Posterior cingulate gyrus (tissue), 11 donors: ENCODE data around the gene KCNH2.

Experiments
- DNase-seq, 10 donors: peaks; one replicate each; pipeline versions ENCODE4 v3.0.0 to v3.0.0-alpha.2; 2020 to 2021; ENCODE audit warnings: mixed read lengths in 3 of 10
- intact Hi-C: fragments of 100-400 bp; cut with DNase I; formaldehyde crosslinking; loops from one replicate; pipeline ENCODE4 v1.15.1; 2023

The KCNH2 gene

GRCh38 chr7:150996376-150997074, 18.4 kb upstream of the KCNH2 start:
- DNase-seq, result no peak
- intact Hi-C loops, result no loop called here

GRCh38 chr7:150994838-150995510, 16.9 kb upstream of the KCNH2 start:
- intact Hi-C loops, result no loop called here
- no peak for DNase-seq

GRCh38 chr7:150994141-150994837, 16.2 kb upstream of the KCNH2 start:
- DNase-seq, result no peak
- intact Hi-C loops, result no loop called here

- DNase-seq, result no peak
- intact Hi-C loops, result no loop called here
These were observed 15.4 kb upstream of the KCNH2 start for GRCh38 chr7:150993511-150993910.

- no peak for DNase-seq
- intact Hi-C loops, result no loop called here
These were observed 14.7 kb upstream of the KCNH2 start for GRCh38 chr7:150992833-150993302.

- intact Hi-C loops, result no loop called here
- peak in 1 of 10 donors; percentile 64 for DNase-seq
These were observed 14.0 kb upstream of the KCNH2 start for GRCh38 chr7:150992051-150992640.

GRCh38 chr7:150990416-150991186, 12.5 kb upstream of the KCNH2 start, which contains the start of gene NOS3:
NOS3 (plus strand) TSS chr7:150991017; CDS start chr7:150993804, 2,787 bp downstream.
- peak in 1 of 10 donors; percentile 61 for DNase-seq
- intact Hi-C loops, result no loop called here

GRCh38 chr7:150989456-150989855, 11.3 kb upstream of the KCNH2 start:
- intact Hi-C loops, result loop anchor here (5.0 kb wide), 1 partner anchor 212 kb away; no protein-coding TSS in a partner anchor
- DNase-seq, result peak in 1 of 10 donors; percentile 69

GRCh38 chr7:150988230-150989226, 10.4 kb upstream of the KCNH2 start:
- intact Hi-C loops, result loop anchor here (1.0 to 5.0 kb wide), 3 partner anchors 25 to 211 kb away; no protein-coding TSS in a partner anchor
- peak in 9 of 10 donors; percentile 63 to 96 (median 73) for DNase-seq

- intact Hi-C loops, result loop anchor here (5.0 kb wide), 1 partner anchor 209 kb away; no protein-coding TSS in a partner anchor
- peak in 2 of 10 donors; percentile 60 to 71 for DNase-seq
These were observed 8.4 kb upstream of the KCNH2 start for GRCh38 chr7:150986556-150986955.

- DNase-seq, result peak; percentile 58 to 97 (median 78)
- intact Hi-C loops, result loop anchor here (5.0 kb wide), 1 partner anchor 209 kb away; no protein-coding TSS in a partner anchor
These were observed 8.0 kb upstream of the KCNH2 start for GRCh38 chr7:150986099-150986512.

GRCh38 chr7:150983893-150984368, 5.8 kb upstream of the KCNH2 start:
- DNase-seq, result peak in 1 of 10 donors; percentile 52
- intact Hi-C loops, result no loop called here

GRCh38 chr7:150982351-150982750, 4.2 kb upstream of the KCNH2 start:
- intact Hi-C loops, result no loop called here
- DNase-seq, result peak; percentile 74 to 98 (median 88)

GRCh38 chr7:150981644-150982043, 3.5 kb upstream of the KCNH2 start:
- intact Hi-C loops, result no loop called here
- DNase-seq, result peak in 2 of 10 donors; percentile 21 to 40

GRCh38 chr7:150980663-150981062, 2.5 kb upstream of the KCNH2 start:
- peak in 1 of 10 donors; percentile 71 for DNase-seq
- intact Hi-C loops, result no loop called here

- intact Hi-C loops, result no loop called here
- DNase-seq, result peak in 4 of 10 donors; percentile 56 to 88 (median 79)
These were observed 1.7 kb upstream of the KCNH2 start for GRCh38 chr7:150979713-150980390.

- intact Hi-C loops, result no loop called here
- peak in 2 of 10 donors; percentile 62 to 81 for DNase-seq
These were observed 567 bp downstream of the KCNH2 start for GRCh38 chr7:150977382-150978125.
